GM18951 (cell line): Measurements from ENCODE around the gene CISH.

Source experiments
- POLR2A ChIP-seq: IDR thresholded peaks from 4 replicates; pipeline ENCODE4 v1.6.1; 2011; ENCODE audit warnings: mild to moderate bottlenecking; ENCODE audit not compliant: insufficient read length, insufficient read depth; ENCODE audit errors: extremely low read depth
- in situ Hi-C: fragments of 300-500 bp; cut with MboI; formaldehyde crosslinking; loops from one replicate; pipeline ENCODE4 v1.12.0; 2022; ENCODE audit warnings: low sequenced_read_pairs, mixed read lengths, inconsistent platforms; ENCODE audit not compliant: unreplicated experiment

CISH gene, protein sequence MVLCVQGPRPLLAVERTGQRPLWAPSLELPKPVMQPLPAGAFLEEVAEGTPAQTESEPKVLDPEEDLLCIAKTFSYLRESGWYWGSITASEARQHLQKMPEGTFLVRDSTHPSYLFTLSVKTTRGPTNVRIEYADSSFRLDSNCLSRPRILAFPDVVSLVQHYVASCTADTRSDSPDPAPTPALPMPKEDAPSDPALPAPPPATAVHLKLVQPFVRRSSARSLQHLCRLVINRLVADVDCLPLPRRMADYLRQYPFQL

DNA sequence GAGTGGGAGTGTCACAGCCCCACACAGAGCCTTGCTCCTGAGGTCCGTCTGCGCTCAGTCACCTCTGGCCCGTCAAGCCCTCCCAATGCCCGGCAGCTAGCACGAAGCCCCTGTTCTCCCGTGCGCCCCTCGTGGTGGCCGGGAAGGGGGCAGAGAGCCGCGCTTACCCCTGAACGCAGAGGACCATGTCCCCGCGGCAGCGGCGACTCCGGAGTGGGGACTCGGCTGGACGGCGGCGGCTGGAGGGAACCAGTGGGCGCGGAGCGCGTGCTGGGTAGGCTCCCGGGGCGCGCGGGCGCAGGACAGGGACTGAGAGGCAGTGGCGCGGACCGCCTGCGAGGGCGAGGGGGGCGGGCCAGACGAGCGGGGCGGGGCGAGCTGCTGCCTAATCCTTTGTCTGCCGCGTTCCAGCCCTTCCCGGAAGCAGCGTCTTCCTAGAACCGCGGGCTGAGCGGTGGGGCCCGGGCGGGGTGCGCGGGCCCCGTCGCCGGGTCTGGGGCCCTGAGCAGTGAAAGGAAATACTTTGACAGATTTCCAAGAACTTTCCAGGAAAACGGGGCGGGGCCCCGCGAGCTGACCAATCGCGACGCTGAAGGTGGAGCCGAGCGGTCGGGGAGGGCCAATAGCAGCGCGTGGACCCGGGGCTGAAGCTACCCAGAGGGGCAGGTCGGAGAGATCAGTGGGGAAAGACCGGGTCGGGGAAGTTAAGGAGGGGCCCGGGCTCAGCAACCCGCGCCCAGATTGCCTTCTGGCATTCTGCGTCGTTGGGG lies at the start of gene CISH:
Gene CISH, minus strand, starts transcription at position 311 of the 770 bp plus-strand sequence. Its CDS starts 124 bp downstream, at position 187.
- in situ Hi-C loops: loop anchor here (5.0 to 25.0 kb wide), 2 partner anchors 39 to 776 kb away; partner anchors contain the start of genes MANF and RBM15B
- TF ChIP-seq POLR2A: peak; percentile 72

DNA sequence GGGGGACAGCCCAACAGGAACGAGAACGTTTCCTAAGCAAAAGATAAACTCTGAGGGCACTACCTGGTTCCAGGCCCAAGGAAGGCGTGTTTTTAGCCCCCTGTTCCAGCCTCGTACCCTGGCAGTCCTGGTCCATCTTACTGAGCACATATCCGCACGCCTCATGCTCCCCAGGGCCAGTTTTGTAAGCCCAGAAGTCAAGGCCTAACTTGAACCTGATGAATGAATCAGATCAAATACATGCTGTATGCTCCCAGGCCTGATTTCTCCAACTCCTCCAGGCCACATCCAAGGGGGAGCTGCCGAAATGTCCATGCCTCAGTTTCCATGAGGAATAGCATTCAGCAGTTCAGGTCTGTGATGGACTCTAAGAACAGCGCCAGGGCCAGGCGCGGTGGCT lies 48.8 kb upstream of the CISH start:
- no peak for TF ChIP-seq POLR2A
- in situ Hi-C loops: no loop called here

- no peak for TF ChIP-seq POLR2A
- in situ Hi-C loops: no loop called here
Observed at GRCh38 chr3:50658831-50659230, 47.3 kb upstream of the CISH start.

DNA sequence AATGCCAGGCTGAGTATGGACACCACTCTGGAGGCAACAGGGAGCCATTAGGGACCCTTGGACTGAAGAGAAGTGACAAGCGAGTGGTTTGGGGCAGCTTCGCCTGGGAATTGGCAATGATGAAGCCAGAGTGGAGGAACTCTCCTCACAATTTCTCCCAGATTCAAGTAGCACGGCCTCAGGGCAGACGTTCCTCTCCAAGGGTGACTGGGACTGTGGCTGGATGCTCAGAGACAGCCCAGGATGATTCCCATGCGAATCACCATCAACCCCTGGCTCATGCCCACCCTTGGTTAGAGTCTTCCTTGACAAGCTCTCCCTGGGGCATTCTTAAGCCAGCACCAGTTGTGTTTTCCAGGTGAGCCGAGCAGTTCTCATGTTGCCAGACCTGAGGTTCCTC lies 46.8 kb upstream of the CISH start:
- TF ChIP-seq POLR2A: no peak
- in situ Hi-C loops: no loop called here

- TF ChIP-seq POLR2A: no peak
- in situ Hi-C loops: no loop called here
Observed at GRCh38 chr3:50657816-50658215, 46.2 kb upstream of the CISH start.

DNA sequence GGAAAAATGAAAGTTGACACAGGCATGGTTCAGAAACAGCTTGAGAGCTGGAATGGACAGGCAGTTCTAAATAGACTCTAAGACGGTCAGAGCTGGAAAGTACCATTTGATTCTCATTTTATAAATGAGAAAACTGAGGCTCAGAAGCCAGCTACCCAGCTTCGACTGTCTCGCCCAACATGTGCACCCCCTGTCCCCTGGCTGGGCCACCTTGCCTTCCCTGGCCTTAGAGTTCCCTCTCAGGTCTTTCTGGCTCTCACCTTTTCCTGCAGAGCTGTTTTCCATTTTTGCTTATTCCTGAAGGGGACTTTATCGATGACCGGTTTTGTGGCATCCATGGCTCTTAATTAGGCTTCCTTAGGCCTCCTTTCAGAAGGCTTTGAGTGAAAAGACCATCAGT lies 45.8 kb upstream of the CISH start:
- in situ Hi-C loops: no loop called here
- no peak for TF ChIP-seq POLR2A

- TF ChIP-seq POLR2A: no peak
- in situ Hi-C loops: no loop called here
Observed at GRCh38 chr3:50656417-50657195, 45.0 kb upstream of the CISH start.

DNA sequence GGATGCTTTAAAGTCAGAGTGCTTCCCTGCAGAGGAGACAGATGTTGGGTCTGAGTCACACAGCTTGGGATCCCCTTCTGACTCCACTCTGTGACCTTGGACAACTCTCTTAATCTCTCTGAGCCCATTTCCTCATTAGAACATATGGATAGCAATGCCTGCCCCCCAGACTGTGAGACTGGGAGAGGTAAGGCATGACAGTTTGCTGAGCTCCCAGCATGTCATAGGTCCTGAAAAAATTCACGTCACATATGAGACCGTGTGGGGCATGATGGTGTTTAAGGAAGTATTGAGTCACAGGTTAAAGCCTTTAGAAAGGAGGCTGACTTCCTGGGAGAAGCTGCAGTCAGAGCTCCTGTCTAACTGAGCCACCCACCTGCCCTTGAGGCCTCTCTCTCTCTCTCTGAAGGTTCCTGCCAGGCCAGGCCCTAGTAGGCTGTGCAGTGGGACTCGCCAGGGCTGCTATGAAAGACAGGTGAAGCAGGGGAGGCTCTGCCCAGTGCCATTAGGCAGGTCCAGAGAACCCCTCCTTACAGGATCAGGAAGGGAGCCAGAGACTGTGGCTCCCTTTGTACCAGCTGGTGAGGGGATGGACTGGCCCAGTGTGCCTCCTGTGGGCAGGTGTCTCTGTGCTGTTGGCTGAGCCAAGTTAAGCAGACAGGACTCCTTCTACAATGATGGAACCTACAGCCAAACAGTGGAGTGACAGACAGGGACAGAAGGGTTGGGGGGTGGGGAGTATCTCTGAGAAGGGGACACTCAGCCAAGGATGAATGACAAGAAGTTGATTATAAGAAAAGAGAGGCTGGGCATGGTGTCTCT lies 43.6 kb upstream of the CISH start:
- TF ChIP-seq POLR2A: no peak
- in situ Hi-C loops: no loop called here

GRCh38 chr3:50653937-50654595 lies 42.5 kb upstream of the CISH start:
- in situ Hi-C loops: no loop called here

GRCh38 chr3:50652709-50653108 lies 41.1 kb upstream of the CISH start:
- in situ Hi-C loops: no loop called here
- no peak for TF ChIP-seq POLR2A

More at GRCh38 chr3:50653937-50654595, 42.5 kb upstream of the CISH start:
- TF ChIP-seq POLR2A: no peak

GRCh38 chr3:50651920-50652529 lies 40.5 kb upstream of the CISH start:
- in situ Hi-C loops: no loop called here
- no peak for TF ChIP-seq POLR2A

DNA sequence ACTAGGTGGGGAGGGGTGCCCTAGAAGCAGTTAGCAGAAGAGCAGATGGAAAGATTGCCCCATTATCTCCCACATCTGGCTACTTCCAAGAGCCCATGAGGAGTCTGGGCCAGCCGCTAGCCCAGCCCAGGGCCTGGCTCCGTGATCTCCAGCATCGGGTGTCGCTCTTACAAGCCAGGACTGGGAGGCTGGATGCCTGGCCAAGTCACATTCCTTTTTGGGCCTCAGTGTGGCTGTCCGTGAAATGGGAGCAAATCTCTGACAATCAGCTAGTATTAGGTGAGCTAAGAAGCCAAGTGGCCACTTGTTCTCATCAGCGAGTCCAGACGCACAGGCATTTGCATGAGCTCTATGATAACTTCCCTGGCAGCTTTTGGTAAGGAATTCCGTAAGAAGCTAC lies 39.9 kb upstream of the CISH start:
- no peak for TF ChIP-seq POLR2A
- in situ Hi-C loops: no loop called here
